AG04450 (cell line): Measurements from ENCODE around the gene TECTB. TPM values are rescaled to one million over a fixed set of nuclear protein-coding genes. Genes with fewer than 3 reads are reported as not detected.

Source experiments
- CTCF ChIA-PET: fragments of 300-600, 350-600 bp; formaldehyde crosslinking; extraction: SDS; loops from one replicate; lab custom pipeline; 2022; ENCODE audit warnings: antibody characterized with exemption, inconsistent platforms; lab: Charles Lee
- POLR2A ChIA-PET: fragments of 350-600 bp; formaldehyde crosslinking; extraction: SDS; loops from one replicate; lab custom pipeline; 2021; ENCODE audit warnings: antibody characterized with exemption, inconsistent platforms; lab: Yijun Ruan, JAX
- DNase-seq: peaks from one replicate; pipeline ENCODE4 v3.0.0-alpha.2; 2011; ENCODE audit warnings: low read depth, low spot score
- H3K27ac ChIP-seq: one replicate; pipeline ENCODE4 v1.5.1; 2012; ENCODE audit warnings: low read depth, low read length, control low read depth
- H3K27me3 ChIP-seq: one replicate; pipeline ENCODE4 v1.6.0; 2012; ENCODE audit warnings: low read length; ENCODE audit not compliant: control insufficient read depth, insufficient read depth
- H3K4me3 ChIP-seq: 2 replicates; pipeline ENCODE4 v1.5.1; 2011; ENCODE audit warnings: mild to moderate bottlenecking, low read depth, low read length, control low read depth
- H3K9me3 ChIP-seq: 2 replicates; pipeline ENCODE4 v1.5.1; 2012; ENCODE audit warnings: low read length; ENCODE audit not compliant: control insufficient read depth, insufficient read depth
- CTCF ChIP-seq: IDR thresholded peaks from 2 replicates; pipeline ENCODE4 v1.5.1; 2011; ENCODE audit warnings: low read depth, low read length, control low read depth, inconsistent platforms
- polyA plus RNA-seq: library from polyadenylated mRNA; depleted of rRNA; stranded (reverse); fragments of >200 nt; gene quantifications from 2 replicates; pipeline ENCODE4 v1.2.3, GENCODE V29; 2011

Gene TECTB
- polyA plus RNA-seq, 1 experiment = not detected

GRCh38 chr10:112346774-112347173 lies 63.6 kb downstream of the TECTB start:
- Histone ChIP-seq H3K4me3 (no peak overlapping the region), H3K27ac (no peak overlapping the region), H3K9me3 (no peaks in the 10 kb centered on the region; the same call in 1 of the 2 replicates), H3K27me3 (peaks cover 2% of the 10 kb centered on the region)
- no peak for DNase-seq
- no peak for TF ChIP-seq CTCF
- CTCF ChIA-PET = no interaction called here
- POLR2A ChIA-PET = no interaction called here

GRCh38 chr10:112347709-112348671 lies 64.8 kb downstream of the TECTB start:
- CTCF ChIA-PET = no interaction called here
- no peak for DNase-seq

DNA sequence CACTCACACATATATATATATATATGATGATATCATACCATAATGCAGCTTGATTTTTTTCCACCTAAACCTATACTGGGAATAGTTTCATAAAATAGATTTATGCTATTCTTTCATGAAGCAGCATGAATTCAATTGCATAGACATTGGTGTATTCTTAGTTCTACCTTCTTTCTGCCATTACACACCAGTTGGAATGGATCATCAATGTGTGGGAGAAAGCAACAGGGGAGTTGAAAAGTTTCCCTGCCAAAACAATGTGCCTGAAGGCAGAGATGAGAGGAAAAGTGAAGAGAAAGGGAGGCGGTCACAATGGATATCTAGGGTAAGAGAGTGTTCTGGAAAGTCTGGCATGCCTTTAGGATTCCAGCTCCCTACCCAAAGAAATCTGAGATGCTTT lies 65.6 kb downstream of the TECTB start:
- no peaks in the 10 kb centered on the region; the same call in 1 of the 2 replicates for H3K9me3 ChIP-seq
- DNase-seq = no peak
- ChIA-PET CTCF (no interaction called here), POLR2A (no interaction called here)
- TF ChIP-seq CTCF = no peak
- H3K4me3 ChIP-seq = no peak overlapping the region
- H3K27ac ChIP-seq = no peak overlapping the region
- peaks cover 2% of the 10 kb centered on the region for H3K27me3 ChIP-seq

More at GRCh38 chr10:112347709-112348671, 64.8 kb downstream of the TECTB start:
- no peak for TF ChIP-seq CTCF
- no peak overlapping the region for H3K27ac ChIP-seq
- POLR2A ChIA-PET = no interaction called here
- H3K4me3 ChIP-seq = no peak overlapping the region
- H3K27me3 ChIP-seq = peaks cover 2% of the 10 kb centered on the region
- H3K9me3 ChIP-seq = no peaks in the 10 kb centered on the region; the same call in 1 of the 2 replicates

GRCh38 chr10:112349521-112350085 lies 66.4 kb downstream of the TECTB start:
- ChIA-PET CTCF (no interaction called here), POLR2A (no interaction called here)
- DNase-seq = no peak
- H3K9me3 ChIP-seq = no peaks in the 10 kb centered on the region; the same call in 1 of the 2 replicates
- no peak for TF ChIP-seq CTCF
- no peak overlapping the region for H3K27ac ChIP-seq
- H3K27me3 ChIP-seq = peaks cover 2% of the 10 kb centered on the region
- no peak overlapping the region for H3K4me3 ChIP-seq

DNA sequence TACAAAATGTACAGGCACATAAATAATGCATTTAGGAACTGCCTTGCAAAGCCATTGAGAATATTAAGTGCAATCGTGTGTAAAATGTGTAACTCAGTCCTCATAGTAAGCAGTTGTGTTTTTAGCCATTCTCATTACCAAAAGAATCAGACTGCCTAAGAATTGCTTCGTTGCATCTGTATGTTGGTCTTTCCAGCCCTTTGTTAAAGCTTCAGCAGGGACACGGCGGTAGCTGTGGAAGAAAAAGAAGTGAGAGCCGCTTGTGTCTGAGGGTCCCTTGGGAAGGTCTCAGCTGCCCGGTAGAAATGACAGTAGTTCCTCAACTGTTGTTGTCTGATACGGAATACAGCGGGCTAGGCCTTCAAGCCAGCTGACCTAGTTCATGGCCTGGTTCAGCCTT lies 67.9 kb downstream of the TECTB start:
- Histone ChIP-seq H3K9me3 (no peaks in the 10 kb centered on the region; the same call in 1 of the 2 replicates), H3K27ac (no peak overlapping the region), H3K4me3 (no peak overlapping the region), H3K27me3 (no peaks in the 10 kb centered on the region)
- ChIA-PET POLR2A (no interaction called here), CTCF (no interaction called here)
- no peak for TF ChIP-seq CTCF
- DNase-seq = no peak
